Colonic mucosa (tissue), 4 donors: ENCODE measurements around the gene MOB3C. TPM values are rescaled to one million over a fixed set of nuclear protein-coding genes. Genes with fewer than 3 reads are reported as not detected.

Experiments used
- DNase-seq: peaks from one replicate; pipeline ENCODE4 v3.0.0-alpha.2; 2020
- H3K27ac ChIP-seq: fragments of 200-600 bp; one replicate; pipeline ENCODE4 v1.8.0; 2021
- H3K27me3 ChIP-seq: fragments of 200-600 bp; one replicate; pipeline ENCODE4 v1.8.0; 2021
- H3K36me3 ChIP-seq: fragments of 200-600 bp; one replicate; pipeline ENCODE4 v1.8.0; 2021
- H3K4me1 ChIP-seq: fragments of 200-600 bp; one replicate; pipeline ENCODE4 v1.8.0; 2021; ENCODE audit warnings: mild to moderate bottlenecking
- H3K4me3 ChIP-seq: fragments of 200-600 bp; one replicate; pipeline ENCODE4 v1.8.0; 2021
- H3K9ac ChIP-seq, 2 donors: one replicate each; pipeline ENCODE4 v1.7.0; 2013; ENCODE audit warnings: control low read depth in 2 of 2, low read depth in 2 of 2, low read length in 2 of 2
- H3K9me3 ChIP-seq: fragments of 200-600 bp; one replicate; pipeline ENCODE4 v1.8.0; 2021
- CTCF ChIP-seq: fragments of 200-600 bp; IDR thresholded peaks from one replicate; pipeline ENCODE4 v1.8.0; 2022; ENCODE audit warnings: antibody characterized with exemption, mild to moderate bottlenecking
- intact Hi-C: fragments of 100-400 bp; cut with DNase I; formaldehyde crosslinking; loops from one replicate; pipeline ENCODE4 v1.14.1; 2022
- total RNA-seq, 2 donors: library from RNA; stranded (reverse); fragmentation: NEBNext Ultra II Directional in 1 of 2; extraction: Animal tissue kit (Norgen Biotek cat#: 25700) in 1 of 2; gene quantifications; one replicate each; pipeline ENCODE4 v1.2.1, GENCODE V29; 2021
- donor health status: healthy.
- donor health status: DM: no; HTN: no; CAD: no.
- donor health status: DM: no; HTN: no; CAD: no.

The MOB3C gene
- total RNA-seq, 2 donors from 2014 or later, result 11.8 to 16.3 TPM

DNA sequence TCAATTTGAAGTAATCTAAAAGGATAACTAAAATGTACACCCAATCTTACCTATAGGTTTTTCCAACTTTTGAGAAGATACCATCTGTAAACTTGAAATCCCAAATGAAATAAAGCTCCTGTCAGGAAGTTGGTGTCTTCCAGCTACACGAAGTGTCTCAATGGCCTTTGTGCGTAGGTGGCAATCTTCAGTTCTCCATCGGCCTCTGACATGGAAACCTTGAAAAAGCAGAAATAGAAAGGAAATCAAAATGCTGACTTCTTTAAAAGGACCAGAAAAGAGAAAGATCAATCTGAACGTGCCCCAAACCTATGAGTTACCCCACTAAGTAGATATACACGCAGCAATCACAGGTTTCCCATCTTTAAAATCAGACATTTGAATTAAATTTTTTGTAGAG lies 22.5 kb downstream of the MOB3C start:
- intact Hi-C loops, result no loop called here
- DNase-seq, result no peak
- no peaks in the 10 kb centered on the region for H3K9me3 ChIP-seq
- H3K4me1 ChIP-seq, result no peaks in the 10 kb centered on the region
- H3K27me3 ChIP-seq, result no peaks in the 10 kb centered on the region
- TF ChIP-seq CTCF, result no peak
- H3K36me3 ChIP-seq, result peaks cover 9% of the 10 kb centered on the region
- peak overlapping the region; percentile 47 for H3K27ac ChIP-seq
- H3K4me3 ChIP-seq, result no peak overlapping the region
- no peak overlapping the region for H3K9ac ChIP-seq

DNA sequence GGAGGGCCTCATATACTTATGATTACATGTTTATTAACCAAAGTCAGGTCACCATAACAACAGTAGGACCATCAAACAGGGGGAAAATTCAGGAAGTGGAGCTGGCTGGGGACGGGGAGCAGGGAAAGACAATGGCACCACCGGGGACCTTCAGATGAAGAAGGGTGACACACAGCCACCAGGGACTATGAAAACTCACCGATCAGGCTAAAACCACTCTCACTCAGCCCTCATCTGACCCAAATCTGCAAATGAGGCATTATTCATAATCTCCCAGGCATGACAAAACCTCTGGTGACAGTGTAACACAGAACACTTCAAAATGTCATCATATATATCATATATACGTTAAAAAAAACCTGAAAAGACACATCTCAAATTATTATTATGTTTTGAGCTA lies 23.8 kb downstream of the MOB3C start:
- no peak overlapping the region for H3K27ac ChIP-seq
- H3K9ac ChIP-seq, result no peak overlapping the region
- intact Hi-C loops, result no loop called here
- no peaks in the 10 kb centered on the region for H3K9me3 ChIP-seq
- peaks cover 9% of the 10 kb centered on the region for H3K36me3 ChIP-seq
- no peak for TF ChIP-seq CTCF
- H3K4me1 ChIP-seq, result no peaks in the 10 kb centered on the region
- no peak for DNase-seq
- no peaks in the 10 kb centered on the region for H3K27me3 ChIP-seq
- no peak overlapping the region for H3K4me3 ChIP-seq

DNA sequence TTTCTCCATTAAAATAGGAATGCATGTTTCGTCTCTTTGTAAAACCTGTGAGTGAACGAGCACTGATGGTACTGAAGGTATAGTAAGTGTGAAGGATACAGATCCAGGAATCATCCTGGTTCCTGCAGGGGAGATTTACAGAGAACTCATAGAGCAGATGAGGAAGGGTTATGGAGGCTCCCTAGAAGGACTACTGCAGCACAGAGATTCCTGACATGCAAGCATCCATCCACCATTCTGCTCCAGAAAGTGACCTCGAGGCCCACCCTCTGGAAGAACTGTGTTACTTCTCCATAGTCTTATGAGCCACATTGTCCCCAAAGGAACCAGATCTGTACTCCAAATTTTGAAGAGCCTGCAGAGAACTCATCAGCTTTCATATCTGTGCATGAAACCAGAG lies 27.1 kb downstream of the MOB3C start:
- Histone ChIP-seq H3K4me3 (no peak overlapping the region), H3K9me3 (no peaks in the 10 kb centered on the region), H3K27me3 (no peaks in the 10 kb centered on the region), H3K4me1 (no peaks in the 10 kb centered on the region), H3K27ac (no peak overlapping the region), H3K9ac (no peak overlapping the region), H3K36me3 (peaks cover 9% of the 10 kb centered on the region)
- intact Hi-C loops, result no loop called here
- DNase-seq, result no peak
- no peak for TF ChIP-seq CTCF

DNA sequence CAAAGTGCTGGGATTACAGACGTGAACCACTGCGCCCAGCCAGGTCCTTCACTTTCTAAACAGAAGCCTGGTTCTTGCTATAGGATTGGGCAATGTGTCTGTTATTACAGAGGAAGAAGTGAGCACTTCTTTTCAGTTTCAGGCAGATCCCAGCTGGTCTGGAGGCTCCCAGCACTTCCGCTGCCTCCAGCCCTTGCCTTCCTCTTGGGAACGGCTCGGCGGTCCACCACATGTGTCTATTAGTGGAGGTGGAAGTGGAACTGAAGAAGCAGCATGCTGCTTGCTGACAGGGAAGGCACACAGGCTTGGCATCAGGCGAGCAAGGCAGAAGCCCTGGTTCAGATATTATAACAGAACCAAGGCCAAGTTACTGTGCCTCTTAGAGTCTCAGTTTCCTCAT lies 29.5 kb downstream of the MOB3C start:
- DNase-seq, result no peak
- intact Hi-C loops, result no loop called here
- H3K4me1 ChIP-seq, result no peaks in the 10 kb centered on the region
- H3K36me3 ChIP-seq, result peaks cover 7% of the 10 kb centered on the region
- no peaks in the 10 kb centered on the region for H3K27me3 ChIP-seq
- H3K27ac ChIP-seq, result no peak overlapping the region
- H3K9ac ChIP-seq, result no peak overlapping the region
- no peak for TF ChIP-seq CTCF
- no peaks in the 10 kb centered on the region for H3K9me3 ChIP-seq
- no peak overlapping the region for H3K4me3 ChIP-seq

DNA sequence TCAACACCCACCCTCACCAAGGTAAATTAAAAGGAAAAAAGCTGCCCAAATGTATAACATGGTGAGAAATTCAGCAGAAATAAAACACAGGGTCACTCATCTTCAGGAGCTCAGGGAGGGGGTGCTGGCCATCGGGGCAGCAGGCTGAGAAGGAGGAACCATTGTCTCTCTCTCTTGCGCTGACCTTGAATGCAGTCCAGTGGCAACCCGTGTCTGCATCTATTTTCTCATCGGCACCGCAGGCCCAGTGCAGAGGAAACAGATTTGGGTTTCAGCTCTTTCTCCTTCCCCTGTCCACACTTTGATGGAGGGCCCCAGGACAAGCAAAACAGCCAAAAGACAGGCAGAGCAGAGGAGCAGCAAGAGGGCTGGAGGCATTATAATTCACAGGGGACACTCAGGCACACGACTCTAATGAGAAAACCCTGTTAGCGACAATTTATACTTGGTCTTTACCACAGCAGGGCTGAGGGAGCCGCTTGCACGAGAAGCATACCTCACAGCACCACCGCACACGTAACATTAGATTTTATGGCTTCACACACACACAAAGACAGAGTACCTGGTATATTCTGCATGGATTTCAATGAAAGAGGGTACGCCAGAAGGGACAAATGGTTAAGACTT lies 31.2 kb downstream of the MOB3C start:
- Histone ChIP-seq H3K27me3 (no peaks in the 10 kb centered on the region), H3K4me3 (no peak overlapping the region), H3K27ac (no peak overlapping the region), H3K4me1 (no peaks in the 10 kb centered on the region), H3K9me3 (no peaks in the 10 kb centered on the region), H3K9ac (no peak overlapping the region), H3K36me3 (no peaks in the 10 kb centered on the region)
- intact Hi-C loops, result no loop called here
- DNase-seq, result no peak
- TF ChIP-seq CTCF, result no peak
